Superior temporal gyrus (tissue), 1 donor: ENCODE data around the gene PTPRN2.
"Not testable (repeated sequence)": the region's sequence is repeated elsewhere in the genome, so short reads cannot be mapped to it uniquely, and the experiment has no call there.

Source experiments
- DNase-seq: peaks from one replicate; pipeline ENCODE4 v3.0.0-alpha.2; 2016; ENCODE audit errors: extremely low spot score

Gene PTPRN2

DNA sequence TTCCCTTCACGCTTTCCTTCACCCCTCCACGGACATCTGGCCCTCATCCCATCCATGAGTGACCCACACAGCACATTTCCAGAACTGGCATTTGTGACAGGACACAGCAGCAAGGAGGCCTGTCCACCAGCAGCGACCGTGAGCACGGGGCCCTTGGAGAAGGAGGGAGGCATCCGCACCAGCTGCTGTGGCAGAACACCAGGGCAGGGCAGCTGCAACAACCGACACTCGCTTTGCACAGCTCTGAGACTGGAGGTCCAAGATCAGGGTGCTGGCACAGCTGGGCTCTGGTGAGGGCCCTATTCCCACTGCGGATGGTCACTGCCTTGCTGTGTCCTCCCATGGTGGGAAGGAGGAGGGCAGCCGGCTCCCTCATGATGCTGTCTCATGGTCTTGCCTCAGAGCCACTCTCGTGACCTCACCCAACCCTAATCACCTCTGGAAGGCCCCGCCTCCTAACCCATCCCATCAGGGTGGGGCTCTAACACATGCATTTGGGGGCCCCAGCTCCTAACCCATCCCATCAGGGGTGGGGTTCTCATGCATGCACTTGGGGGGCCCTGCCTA is 36.7 kb downstream of the PTPRN2 start:
- DNase-seq: no peak

DNA sequence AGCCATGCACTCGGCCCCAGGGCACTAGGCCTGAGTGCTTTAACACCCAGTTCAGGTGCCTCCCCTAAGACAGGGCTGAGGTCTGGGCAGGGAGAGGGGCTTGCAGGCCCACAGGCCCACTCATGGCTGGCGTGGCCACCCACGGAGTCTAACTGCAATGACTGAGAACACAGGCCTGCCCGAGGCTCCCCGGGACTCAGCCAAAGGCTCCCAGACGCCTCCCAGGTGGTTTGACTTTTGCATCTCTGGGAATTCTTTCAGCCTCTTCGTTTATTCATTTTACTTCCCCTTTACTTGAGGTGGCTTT is 37.3 kb downstream of the PTPRN2 start:
- no peak for DNase-seq

DNA sequence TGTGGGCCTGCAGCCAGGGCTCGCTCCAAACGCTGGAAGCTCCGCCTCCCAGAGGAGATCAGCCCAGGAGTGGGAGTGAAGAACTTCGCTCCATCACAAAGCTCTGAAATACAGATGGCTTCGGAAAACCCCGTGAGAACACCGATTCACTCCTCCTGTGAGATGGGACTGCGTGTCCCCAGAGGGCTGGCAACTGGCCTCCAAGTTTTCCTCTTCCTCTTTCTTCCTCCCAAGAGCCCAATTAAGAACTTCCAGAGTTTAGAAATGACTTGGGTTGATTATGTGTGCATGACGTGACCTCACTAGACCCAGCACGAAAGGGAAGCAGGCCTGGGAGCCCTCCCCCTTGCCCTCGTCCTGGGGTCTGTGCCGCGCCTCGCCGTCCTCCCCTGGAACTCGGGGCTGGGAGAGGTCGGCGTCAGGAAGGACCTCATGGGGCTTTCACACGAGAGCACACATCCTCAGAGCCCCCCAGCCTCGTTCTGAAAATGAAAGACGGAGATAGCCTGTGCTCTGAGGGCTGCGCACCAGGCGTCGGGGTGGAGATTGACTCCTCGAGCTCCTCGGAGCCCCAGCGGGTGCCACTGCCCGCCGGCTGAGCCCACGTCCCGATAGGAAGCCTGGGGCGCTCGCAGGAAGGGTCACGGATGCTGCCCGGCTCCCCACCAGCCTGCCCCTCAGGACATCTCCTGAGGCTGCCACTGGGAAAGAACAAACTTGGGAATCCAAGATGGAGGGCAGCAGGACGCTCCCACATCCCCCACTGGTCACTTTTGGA is 37.8 kb downstream of the PTPRN2 start:
- DNase-seq: peak; percentile 72

DNA sequence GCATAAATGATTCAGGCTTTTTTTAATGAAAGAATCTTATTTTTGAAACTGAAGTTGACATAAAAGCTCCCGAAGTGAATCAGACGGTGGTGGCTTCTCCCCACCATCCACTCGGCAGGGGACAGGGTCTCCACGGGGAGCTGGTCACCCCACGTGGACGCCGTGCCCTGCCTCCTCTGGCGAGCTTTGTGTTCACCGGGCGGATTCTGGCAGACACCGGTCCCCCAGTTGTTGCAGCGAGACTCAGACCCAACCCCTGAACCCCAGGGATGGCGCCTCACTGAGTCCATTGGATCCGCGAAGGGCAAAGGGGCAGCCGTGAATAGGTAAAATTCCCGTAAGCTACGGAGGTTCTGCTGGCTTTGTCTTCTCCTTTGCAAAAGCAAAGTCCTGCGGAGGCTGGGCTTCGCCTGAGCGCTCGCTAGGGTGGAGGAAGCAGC is 38.4 kb downstream of the PTPRN2 start:
- DNase-seq: no peak

DNA sequence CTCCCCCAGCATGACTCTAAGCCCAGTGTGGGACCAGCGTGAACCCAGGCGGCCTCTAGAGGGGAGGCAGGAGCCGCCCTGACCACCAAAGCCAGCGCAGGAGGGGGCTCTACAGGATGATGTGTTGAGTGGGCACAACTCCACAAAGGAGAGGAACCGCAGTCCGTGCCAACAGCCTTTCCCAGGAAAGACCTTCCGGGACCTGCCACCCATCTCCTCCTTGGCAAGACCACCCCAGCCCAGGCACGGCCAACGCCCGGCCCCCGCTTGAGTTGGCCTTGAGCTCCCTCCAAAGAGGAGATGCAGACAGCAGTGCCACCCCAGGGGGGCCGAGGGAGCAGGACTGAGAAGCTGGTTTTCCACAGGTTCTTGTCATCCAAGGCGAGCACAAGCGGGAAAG is 38.9 kb downstream of the PTPRN2 start:
- no peak for DNase-seq

DNA sequence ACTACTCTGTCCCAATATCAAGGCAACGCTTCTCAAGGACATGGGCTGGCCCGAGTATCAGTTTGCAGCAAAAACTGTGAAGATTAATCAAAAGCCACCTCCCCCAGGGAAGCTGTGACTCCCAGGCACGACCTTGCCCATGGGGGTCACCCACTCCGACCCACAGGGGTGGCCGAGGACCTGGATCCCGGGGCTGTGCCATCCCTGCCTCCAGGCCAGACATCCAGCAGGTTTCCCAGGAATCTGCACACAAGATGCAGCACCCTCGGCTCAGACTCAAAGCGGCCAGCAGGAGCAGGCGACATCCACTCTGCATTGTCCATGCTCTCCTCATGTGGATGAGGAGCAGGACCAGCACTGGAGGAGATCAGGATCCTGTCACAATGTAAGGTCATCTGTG is 39.8 kb downstream of the PTPRN2 start:
- DNase-seq: no peak

DNA sequence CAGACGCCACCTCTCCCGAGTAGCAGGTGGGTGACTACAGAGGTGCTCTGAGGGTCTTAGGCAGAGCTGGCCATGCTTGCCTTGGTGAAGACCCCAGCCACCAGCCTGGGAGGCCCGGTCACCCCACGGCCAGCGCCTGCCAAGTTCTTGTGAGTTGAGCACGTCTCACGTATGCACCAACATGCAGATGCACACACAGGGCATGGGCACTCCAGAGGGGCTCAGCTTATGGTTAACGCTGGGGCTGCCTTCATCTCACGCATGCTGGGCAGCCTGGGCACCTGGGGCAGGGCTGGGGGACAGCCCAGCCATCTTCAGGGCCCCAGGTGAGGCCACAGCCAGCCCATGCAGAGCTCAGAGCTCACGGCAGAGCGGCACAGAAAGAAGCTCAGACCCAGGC is 41.0 kb downstream of the PTPRN2 start:
- no peak for DNase-seq

DNA sequence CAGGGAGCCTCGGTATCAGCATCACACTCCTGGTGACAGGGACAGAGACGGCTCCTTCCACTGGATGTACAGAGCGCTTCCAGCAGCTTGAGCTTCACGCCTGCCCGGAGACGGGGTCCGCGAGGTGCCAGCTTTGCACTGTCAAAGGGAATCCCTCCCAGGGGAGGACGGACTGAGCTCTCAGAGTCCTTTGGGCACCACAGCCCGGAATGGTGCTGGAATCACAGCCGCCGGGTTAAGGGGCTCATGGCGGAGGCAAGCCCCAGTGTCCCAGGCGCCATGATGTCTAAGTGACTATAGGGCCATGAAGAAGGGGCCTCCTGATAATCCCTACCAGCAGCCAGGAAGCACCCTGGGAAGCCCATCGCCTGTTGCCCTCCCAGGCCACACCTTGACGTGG is 41.4 kb downstream of the PTPRN2 start:
- no peak for DNase-seq

DNA sequence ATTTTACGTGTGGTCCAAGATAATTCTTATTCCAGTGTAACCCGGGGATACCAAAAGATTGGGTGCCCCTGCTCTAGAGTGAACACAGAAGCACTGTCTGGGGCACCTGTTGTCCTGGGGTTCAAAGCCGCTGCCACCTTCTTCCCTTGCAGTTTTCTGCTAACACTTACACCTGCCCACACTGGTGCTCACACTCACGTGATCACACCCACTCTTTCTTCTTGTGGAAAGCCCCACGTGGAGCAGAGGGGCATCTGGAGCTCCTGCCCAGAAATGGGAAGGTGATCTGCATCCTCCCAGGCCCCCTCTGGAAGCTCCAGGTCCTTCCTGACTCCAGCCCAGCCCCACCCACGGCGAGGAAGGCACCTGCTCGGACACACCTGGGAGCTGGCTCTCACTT is 42.9 kb downstream of the PTPRN2 start:
- DNase-seq: no peak

DNA sequence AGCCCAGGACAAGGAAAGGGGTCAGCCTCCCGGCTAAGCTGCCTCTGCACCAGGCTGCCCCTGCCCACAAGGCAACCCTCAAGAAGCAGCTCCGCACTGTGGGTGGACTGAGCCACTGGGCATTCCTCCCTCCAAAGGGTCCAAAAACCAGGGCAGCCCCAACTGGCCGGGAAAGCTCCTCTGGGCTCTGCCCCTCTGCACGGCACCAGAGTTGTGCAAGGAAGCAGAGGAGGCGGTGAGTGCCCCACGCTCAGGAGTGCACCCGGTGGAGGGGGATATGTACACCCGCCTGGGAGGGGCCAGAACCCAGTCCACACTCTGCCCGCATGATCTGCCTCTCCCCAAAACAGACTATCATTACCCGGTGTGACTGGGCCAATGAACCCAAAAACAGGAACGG is 43.8 kb downstream of the PTPRN2 start:
- no peak for DNase-seq

DNA sequence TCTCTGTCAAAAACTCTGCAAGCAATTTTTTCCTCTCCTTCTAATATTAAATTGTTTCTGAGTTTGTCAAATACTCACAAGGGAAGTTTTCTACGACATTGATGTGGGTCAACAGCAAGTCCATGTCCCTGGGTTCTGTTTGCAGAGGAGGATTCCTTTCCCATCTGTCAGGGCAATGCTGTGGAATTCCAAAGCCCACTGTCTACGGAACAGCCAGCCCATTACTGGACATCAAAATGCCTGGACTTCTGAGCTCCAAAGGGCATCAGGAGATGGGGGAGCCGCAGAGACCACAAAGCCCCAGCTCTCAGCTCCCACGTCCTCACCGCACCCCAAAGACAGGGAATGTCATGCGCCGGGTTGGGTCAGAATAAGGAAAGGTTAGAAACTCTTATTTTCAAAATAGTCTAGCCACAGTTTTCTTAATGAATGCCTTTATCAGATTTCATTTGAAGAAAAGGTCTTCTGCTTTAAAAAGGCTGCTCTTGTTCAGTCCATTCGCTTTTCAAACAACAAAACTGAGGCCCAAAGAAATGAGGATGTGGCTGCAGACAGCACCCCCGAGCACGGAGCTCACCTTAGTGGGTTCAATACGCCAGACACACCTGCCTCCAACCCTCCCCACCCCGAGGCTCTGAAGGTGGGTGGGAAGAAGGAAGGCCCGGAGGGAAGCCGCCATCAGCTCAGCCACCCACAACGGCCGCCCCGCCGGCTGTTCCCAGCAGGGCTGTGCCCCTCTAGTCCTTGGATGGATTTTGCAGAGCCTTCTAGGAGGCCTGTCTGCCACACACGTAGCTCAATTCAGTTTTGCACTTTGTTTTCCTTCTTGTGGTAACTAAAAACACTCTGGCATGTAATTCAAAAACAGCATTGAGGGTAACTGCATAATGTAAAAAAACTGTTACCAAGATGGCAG is 44.7 kb downstream of the PTPRN2 start:
- no peak for DNase-seq

DNA sequence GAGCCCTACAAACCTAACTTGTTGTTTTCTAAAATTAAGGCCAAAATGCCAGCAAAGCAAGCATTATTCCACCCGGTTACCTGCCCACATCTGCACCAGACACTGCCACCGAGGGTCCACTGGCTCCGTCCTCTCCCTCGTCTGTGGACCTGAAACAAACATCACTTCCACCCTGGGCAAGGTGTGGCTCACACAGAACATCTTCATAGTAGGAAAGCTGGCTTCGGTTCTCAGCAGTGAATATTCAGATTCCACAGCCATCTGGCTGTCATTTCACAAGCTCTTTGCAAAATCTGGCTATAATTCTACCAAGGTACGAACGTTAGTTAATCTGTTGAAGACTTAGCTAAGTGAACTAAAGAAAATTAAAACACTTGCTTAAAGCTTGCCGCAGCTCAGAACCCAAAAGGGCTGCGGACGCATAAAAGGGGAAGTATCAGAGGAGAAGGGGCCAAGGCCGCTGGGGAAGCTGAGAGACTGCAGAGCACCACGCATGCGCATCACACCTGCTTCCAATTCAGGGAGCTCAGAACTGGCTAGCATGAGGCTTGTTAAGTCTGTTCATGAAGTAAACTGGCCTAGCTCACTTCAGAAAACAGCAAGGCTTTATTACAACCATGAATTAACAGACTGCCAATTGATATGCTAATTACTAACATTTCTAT is 46.1 kb downstream of the PTPRN2 start:
- peak; percentile 72 for DNase-seq

DNA sequence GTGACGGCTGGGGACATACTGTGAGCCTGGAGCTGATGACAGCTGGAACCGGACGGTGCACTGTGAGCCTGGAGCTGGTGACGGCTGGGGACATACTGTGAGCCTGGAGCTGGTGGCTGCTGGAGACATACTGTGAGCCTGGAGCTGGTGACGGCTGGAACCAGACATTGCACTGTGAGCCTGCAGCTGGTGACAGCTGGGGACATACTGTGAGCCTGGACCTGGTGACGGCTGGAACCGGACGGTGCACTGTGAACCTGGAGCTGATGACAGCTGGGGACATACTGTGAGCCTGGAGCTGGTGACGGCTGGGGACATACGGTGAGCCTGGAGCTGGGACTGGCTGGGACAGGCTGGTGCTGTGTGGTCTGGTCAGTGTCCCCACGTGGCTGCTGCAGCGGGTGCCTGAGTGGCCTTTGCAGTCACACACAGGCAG is 47.9 kb downstream of the PTPRN2 start:
- DNase-seq: no peak

DNA sequence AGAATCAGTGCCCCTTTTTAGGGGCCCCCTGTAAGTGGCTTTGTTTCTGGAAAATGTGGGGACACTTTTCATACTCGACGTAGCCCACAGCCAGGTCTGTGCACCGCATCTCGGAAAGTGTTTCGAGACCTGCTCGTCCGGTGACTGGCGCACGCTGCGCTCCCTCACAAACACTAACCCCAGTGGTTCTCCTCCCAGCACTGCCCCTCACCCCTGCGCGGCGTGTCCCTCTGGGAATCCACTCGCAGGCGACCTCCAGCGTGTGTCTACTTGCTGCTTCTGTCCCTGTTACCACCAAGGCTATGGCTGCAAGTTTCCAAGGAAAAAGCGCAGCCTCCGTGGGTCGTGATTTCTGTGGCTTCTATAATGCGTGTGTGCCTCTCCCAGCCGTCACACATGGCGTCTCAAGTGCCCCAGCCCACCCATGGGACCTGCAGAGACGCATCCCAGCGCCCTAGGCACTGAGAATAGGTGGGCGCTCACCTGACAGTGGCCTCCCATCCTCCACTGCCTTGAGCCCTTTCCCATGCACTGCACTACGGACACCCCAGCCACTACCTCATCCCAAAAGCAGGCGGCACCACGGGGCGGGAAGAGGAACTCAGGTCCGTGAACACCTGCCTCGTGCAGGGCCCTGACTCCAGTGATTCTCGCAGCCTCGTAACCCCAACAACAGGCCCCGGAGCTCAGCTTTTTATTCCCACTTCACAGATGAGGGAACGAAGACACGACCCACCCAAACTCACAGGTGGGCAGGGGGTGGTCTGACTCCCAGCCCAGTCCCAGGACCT is 49.3 kb downstream of the PTPRN2 start:
- no peak for DNase-seq

DNA sequence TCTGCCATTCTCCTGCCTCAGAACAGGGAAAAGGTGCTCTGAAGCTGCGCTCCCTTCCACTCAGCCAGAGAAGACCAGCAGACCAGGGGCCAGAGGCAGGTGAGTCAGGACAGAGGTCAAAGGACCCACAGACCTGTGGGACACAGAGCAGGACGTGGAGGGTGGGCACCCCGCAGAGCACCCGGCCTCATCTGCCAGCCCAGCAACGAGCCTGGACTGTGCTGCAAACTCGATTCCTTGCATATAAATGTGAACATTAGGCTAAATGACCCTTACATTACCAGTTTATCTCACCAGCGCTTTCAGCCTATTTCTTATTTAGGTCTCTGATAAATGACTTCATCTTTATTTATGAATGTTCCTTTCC is 50.1 kb downstream of the PTPRN2 start:
- DNase-seq: no peak

DNA sequence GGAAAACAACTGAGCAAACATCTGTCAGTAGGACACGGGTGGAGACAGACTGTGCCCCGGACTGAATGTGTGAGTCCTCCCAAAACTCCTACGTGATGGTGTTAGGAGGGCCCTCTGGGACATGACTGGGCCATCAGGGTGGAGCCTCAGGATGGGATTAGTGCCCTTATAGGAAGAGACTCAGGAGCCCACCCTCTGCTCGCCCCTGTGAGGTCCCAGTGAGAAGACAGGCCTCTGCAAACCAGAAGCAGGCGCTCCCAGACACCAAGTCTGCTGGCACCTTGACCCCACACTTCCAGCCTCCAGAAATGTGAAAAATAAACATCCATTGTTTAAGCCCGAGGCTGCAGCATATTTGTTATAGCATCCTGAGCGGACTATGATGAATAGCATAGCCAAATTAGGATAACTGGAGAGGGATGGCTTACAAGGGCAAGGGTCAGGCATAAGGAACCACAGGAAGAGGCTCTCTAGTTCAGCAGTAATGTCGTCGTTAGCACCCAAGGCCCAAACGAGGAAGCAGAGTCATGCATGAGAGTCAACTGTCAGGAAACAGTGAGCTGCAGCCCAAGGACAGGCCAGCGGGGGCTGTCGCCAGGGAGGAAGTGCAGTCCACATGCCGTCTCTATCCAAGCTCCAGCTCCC is 50.6 kb downstream of the PTPRN2 start:
- DNase-seq: no peak

DNA sequence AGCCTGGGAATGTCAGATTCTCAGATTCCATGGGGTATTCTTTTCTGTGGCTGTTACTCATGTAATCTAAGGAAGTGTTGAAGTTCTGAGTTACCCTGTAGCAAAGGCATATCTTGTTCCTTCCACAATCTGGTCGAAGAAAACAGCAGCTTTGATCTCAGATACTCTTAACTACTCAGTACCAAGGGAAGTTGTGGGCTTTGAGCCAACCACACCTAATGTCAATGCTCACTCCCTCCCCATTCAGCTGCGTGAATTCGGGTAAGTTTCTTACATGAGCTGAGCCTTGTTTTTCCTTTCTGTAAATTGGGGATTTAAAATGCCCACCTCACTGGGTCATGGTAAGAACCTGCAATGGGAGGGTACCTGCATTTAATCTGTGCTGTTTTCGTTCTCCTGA is 52.5 kb downstream of the PTPRN2 start:
- DNase-seq: no peak

DNA sequence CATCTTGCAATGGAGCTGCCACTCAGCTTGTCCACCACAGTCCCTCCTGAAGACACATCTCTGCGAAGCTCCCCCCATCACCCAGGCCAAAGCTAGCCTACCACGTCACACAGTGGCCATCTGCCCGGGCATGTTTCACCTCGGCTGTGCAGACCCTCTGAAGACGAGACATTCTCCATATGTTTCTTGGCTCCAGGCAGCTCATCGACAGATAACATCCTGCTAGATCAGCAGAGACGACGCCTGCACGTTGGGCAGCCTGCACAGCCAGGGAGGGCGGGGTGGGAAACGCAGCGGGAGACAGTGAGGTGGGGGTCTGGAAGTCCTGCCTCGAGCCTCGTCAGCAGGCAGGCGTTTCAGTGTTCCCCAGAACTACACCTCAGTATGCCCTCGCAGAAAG is 53.0 kb downstream of the PTPRN2 start:
- no peak for DNase-seq

DNA sequence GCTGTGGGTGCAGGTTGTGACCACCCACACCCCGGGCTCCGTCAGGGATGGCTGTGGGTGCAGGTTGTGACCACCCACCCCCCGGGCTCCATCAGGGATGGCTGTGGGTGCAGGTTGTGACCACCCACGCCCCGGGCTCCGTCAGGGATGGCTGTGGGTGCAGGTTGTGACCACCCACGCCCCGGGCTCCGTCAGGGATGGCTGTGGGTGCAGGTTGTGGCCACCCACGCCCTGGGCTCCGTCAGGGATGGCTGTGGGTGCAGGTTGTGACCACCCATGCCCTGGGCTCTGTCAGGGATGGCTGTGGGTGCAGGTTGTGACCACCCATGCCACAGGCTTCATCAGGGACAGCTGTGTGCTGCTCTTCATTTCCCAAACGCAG is 53.5 kb downstream of the PTPRN2 start:
- DNase-seq: not testable (repeated sequence)

DNA sequence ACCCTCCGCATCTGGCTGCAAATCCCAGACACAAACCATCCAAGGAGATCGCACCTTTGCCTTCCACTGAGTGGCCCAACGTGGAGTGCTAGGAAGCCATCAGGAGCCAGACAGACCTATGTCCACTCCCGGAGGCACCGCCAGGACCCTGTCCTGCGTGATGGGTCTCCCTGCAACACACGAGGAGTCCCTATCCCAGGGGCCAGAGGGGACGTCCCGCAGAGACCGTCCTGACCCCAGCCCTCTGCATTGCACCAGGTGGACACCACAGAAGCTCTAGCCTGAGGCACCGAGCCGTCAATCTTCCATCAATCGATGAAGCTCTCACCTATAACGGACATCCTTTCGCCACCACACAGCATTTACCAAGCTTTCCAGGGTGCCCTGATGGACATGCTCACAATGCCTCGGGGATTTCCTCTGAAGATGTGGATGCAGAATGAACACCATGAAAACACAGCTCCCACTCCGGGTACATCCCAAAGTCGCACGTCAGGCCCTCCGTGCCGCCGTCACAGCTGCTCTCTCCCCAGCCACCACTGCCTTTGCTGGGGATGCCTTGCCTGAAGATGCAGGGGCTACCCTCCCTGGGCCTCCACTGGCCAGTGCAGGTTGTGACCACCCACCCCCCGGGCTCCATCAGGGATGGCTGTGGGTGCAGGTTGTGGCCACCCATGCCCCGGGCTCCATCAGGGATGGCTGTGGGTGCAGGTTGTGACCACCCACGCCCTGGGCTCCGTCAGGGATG is 54.1 kb downstream of the PTPRN2 start:
- DNase-seq: no peak
